Liver (tissue), 9 donors: ENCODE results near the gene CHN1. TPM values are rescaled to one million over a fixed set of nuclear protein-coding genes. Genes with fewer than 3 reads are reported as not detected.

Experiments used
- DNase-seq: peaks from one replicate; pipeline ENCODE4 v3.0.0-alpha.2; 2017; ENCODE audit warnings: low spot score
- H3K27ac ChIP-seq, 2 donors: one replicate each; pipeline ENCODE4 v1.7.0; 2013; ENCODE audit warnings: inconsistent platforms in 2 of 2, low read length in 2 of 2, control low read depth in 1 of 2, low read depth in 1 of 2, mild to moderate bottlenecking in 1 of 2
- H3K27me3 ChIP-seq, 4 donors: one replicate each; pipeline versions ENCODE4 v1.6.1 to v1.7.0; 2013; ENCODE audit warnings: low read length in 3 of 4, inconsistent platforms in 1 of 4, mild to moderate bottlenecking in 1 of 4, moderate library complexity in 1 of 4; ENCODE audit not compliant: control insufficient read depth in 4 of 4, insufficient read depth in 4 of 4
- H3K36me3 ChIP-seq, 4 donors: one replicate each; pipeline versions ENCODE4 v1.6.1 to v1.7.0; 2013; ENCODE audit warnings: low read length in 3 of 4, mild to moderate bottlenecking in 3 of 4, low read depth in 1 of 4, moderate library complexity in 1 of 4; ENCODE audit not compliant: control insufficient read depth in 4 of 4, insufficient read depth in 3 of 4
- H3K4me1 ChIP-seq, 4 donors: one replicate each; pipeline versions ENCODE4 v1.6.1 to v1.7.0; 2013; ENCODE audit warnings: low read length in 3 of 4, mild to moderate bottlenecking in 3 of 4, moderate library complexity in 1 of 4; ENCODE audit not compliant: control insufficient read depth in 4 of 4, insufficient read depth in 4 of 4
- H3K4me3 ChIP-seq, 3 donors: one replicate each; pipeline versions ENCODE4 v1.6.1 to v1.7.0; 2013; ENCODE audit warnings: low read length in 3 of 3, control low read depth in 1 of 3, low read depth in 1 of 3, mild to moderate bottlenecking in 1 of 3
- H3K9ac ChIP-seq, 2 donors: one replicate each; pipeline ENCODE4 v1.7.0; 2013; ENCODE audit warnings: low read length in 2 of 2, mild to moderate bottlenecking in 2 of 2, moderate library complexity in 2 of 2, control low read depth in 1 of 2, low read depth in 1 of 2
- H3K9me3 ChIP-seq, 4 donors: one replicate each; pipeline versions ENCODE4 v1.6.1 to v1.7.0; 2013; ENCODE audit warnings: low read length in 3 of 4; ENCODE audit not compliant: control insufficient read depth in 4 of 4
- EGR1 ChIP-seq, 2 donors: IDR thresholded peaks; 2 replicates each; pipeline ENCODE4 v1.6.1; 2016 to 2018; ENCODE audit warnings: antibody characterized with exemption in 2 of 2, low read depth in 2 of 2
- FOXA2 ChIP-seq: IDR thresholded peaks from 2 replicates; pipeline ENCODE4 v1.6.1; 2016; ENCODE audit warnings: antibody characterized with exemption
- GABPA ChIP-seq, 2 donors: IDR thresholded peaks in 1 of 2; conservative IDR thresholded peaks in 1 of 2; 2 replicates each; pipeline ENCODE4 v1.6.1; 2016; ENCODE audit warnings: antibody characterized with exemption in 2 of 2, mild to moderate bottlenecking in 1 of 2, moderate library complexity in 1 of 2
- HNF4A ChIP-seq, 2 donors: conservative IDR thresholded peaks; 2 replicates each; pipeline ENCODE4 v1.6.1; 2016; ENCODE audit warnings: antibody characterized with exemption in 2 of 2, mild to moderate bottlenecking in 2 of 2
- HNF4G ChIP-seq: IDR thresholded peaks from 2 replicates; pipeline ENCODE4 v1.6.1; 2016; ENCODE audit warnings: antibody characterized with exemption
- JUND ChIP-seq, 2 donors: IDR thresholded peaks; 2 replicates each; pipeline ENCODE4 v1.6.1; 2016; ENCODE audit warnings: antibody characterized with exemption in 2 of 2
- NR2F2 ChIP-seq: IDR thresholded peaks from 2 replicates; pipeline ENCODE4 v1.6.1; 2016; ENCODE audit warnings: antibody characterized with exemption
- RXRA ChIP-seq, 2 donors: IDR thresholded peaks; 2 replicates each; pipeline ENCODE4 v1.6.1; 2017 to 2018; ENCODE audit warnings: antibody characterized with exemption in 2 of 2, mild to moderate bottlenecking in 1 of 2
- TAF1 ChIP-seq: conservative IDR thresholded peaks from 2 replicates; pipeline ENCODE4 v1.6.1; 2016; ENCODE audit warnings: antibody characterized with exemption, mild to moderate bottlenecking
- WGBS: extraction: QIAGEN DNeasy Blood & Tissue Kit; methylation state at CpG from one replicate; pipeline ENCODE4 v1.1.7; 2013; 5-methylcytosine and 5-hydroxymethylcytosine counted together
- polyA plus RNA-seq, 2 donors: library from polyadenylated mRNA; stranded (reverse) in 1 of 2; unstranded in 1 of 2; fragments of 200-250 nt in 1 of 2; fragments of >200 nt in 1 of 2; fragmentation: Nextera tagmentation in 1 of 2; extraction: Ambion mirVana in 1 of 2; gene quantifications; one replicate each; pipeline versions ENCODE4 v1.2.1 to v1.2.3, GENCODE V29; 2013 to 2015
- total RNA-seq, 2 donors: library from RNA; depleted of rRNA; stranded (reverse); fragments of >200 nt; gene quantifications; one replicate each; pipeline ENCODE4 v1.2.3, GENCODE V29; 2014
- TF ChIP-seq, protein P1 (sequence below): IDR thresholded peaks from 2 replicates; pipeline ENCODE4 v1.6.1; 2016; ENCODE audit warnings: antibody characterized with exemption
- TF ChIP-seq, protein P2 (sequence below): IDR thresholded peaks from 2 replicates; pipeline ENCODE4 v1.6.1; 2016; ENCODE audit warnings: antibody characterized with exemption
- TF ChIP-seq, protein P3 (sequence below): fragments of 150-350 bp; IDR thresholded peaks from 2 replicates; pipeline ENCODE4 v1.5.1; 2017; ENCODE audit warnings: improper control_type of control experiment, low read depth, low read length; ENCODE audit not compliant: missing input control
- TF ChIP-seq, protein P4 (sequence below): IDR thresholded peaks from 2 replicates; pipeline ENCODE4 v1.6.1; 2016; ENCODE audit warnings: antibody characterized with exemption
- TF ChIP-seq, protein P5 (sequence below): IDR thresholded peaks from 2 replicates; pipeline ENCODE4 v1.6.1; 2016; ENCODE audit warnings: antibody characterized with exemption, mild to moderate bottlenecking
- donor health status: healthy.
- donor health status: healthy.
- donor health status: healthy.
- donor health status: healthy.
- donor health status: healthy.

Gene CHN1
- total and polyA plus RNA-seq, 4 donors, result 0.66 to 1.6 (median 1.1) TPM

DNA sequence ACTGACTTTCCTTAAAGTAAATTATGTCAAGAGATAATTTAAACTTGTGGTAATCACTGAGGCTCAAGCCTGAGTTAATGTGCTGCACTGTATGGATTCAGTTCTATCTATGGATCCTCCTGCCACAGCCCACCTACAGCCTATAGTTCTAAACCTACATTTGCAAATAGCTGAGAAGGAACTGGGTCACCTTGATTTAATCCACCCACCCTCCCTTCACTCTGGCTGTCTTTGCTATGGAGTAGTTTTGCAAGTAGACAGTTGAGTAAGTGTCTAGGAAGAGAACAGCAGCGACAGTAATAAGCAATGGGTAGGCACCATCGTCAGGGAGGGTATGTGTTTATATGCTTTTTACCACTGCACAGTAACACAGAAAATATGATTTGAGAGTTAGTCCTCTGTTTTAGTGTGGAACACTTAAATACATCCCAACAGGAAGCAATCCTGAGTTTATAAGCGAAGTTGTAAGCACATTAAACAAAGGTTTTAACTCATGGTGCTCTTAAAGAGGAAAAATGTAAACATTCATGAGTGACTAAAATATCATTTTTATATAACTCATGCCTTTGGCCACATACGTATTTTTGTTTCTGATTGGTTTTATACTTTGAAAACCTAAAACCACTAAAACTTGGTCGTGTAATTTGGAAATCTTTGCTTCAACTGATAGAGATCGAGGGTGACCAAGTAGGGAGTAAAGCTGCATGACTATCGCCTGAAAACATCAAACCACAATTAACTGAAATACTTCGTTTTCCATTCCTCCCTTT is 204.6 kb downstream of the CHN1 start (continued):
- TF ChIP-seq, protein P1, sequence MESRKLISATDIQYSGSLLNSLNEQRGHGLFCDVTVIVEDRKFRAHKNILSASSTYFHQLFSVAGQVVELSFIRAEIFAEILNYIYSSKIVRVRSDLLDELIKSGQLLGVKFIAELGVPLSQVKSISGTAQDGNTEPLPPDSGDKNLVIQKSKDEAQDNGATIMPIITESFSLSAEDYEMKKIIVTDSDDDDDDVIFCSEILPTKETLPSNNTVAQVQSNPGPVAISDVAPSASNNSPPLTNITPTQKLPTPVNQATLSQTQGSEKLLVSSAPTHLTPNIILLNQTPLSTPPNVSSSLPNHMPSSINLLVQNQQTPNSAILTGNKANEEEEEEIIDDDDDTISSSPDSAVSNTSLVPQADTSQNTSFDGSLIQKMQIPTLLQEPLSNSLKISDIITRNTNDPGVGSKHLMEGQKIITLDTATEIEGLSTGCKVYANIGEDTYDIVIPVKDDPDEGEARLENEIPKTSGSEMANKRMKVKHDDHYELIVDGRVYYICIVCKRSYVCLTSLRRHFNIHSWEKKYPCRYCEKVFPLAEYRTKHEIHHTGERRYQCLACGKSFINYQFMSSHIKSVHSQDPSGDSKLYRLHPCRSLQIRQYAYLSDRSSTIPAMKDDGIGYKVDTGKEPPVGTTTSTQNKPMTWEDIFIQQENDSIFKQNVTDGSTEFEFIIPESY, result no peak
- TF ChIP-seq GABPA (IDR thresholded peaks at IDR 0.05 in 1 of 2, conservative IDR thresholded peaks at IDR 0.05 in 1 of 2) (no peak), JUND (IDR thresholded peaks at IDR 0.05) (no peak)
- TF ChIP-seq, protein P2, sequence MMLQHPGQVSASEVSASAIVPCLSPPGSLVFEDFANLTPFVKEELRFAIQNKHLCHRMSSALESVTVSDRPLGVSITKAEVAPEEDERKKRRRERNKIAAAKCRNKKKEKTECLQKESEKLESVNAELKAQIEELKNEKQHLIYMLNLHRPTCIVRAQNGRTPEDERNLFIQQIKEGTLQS, result no peak

DNA sequence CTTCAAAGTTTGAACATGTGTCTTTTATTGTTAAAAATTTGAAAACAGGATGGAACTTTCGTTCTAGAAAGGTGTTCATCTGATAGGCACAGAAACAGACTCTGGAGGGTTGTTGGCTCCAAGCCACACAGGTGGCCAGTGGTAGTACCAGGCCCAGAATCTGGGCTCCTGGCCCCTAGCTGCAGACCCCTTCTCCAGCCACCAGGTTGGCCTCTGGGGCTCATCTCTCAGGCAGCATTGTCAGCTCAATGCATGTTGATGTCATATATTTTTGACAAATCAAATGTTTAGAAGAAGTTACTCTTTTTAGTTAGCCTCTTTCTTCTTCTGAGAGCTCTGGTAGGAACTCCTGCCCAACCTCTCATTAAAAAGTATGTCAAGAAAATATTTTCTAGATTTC is 206.4 kb downstream of the CHN1 start:
- H3K4me3 ChIP-seq, result no peak overlapping the region
- no peaks in the 10 kb centered on the region for H3K4me1 ChIP-seq
- H3K9me3 ChIP-seq, result no peaks in the 10 kb centered on the region
- no peak overlapping the region for H3K27ac ChIP-seq
- WGBS, result 89% methylated on average over 1 of the region's 1 CpG
- no peaks in the 10 kb centered on the region for H3K27me3 ChIP-seq
- H3K36me3 ChIP-seq, result no peaks in the 10 kb centered on the region
- TF ChIP-seq GABPA (IDR thresholded peaks at IDR 0.05 in 1 of 2, conservative IDR thresholded peaks at IDR 0.05 in 1 of 2), result no peak
- no peak overlapping the region for H3K9ac ChIP-seq
- DNase-seq, result no peak

DNA sequence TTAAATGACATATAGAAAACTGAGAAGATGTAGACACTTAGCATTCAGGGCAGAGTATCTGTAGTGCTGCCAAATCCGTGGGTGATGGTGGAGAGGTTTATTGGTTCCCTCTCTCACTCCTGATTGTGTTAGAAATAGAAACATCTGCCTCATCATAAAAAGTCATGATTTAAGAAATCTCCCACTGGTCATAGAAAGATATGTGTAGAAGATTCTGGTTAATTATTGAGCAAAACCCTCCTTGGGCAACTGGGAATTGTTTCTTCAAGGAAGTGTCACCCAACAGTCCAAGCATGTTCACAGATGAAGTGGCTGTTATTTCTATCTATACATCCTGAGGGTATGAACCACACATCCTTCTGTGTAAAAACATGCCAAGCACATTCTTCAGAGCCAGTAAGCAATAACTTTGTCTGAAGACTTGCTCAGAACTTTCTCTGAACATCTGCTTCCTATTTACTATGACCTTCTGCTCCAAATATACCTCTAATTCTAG is 207.4 kb downstream of the CHN1 start:
- Histone ChIP-seq H3K4me3 (no peak overlapping the region), H3K4me1 (no peaks in the 10 kb centered on the region), H3K36me3 (no peaks in the 10 kb centered on the region), H3K9me3 (no peaks in the 10 kb centered on the region), H3K27me3 (peaks cover 0 to 2% (median 0%) of the 10 kb centered on the region in 4 donors), H3K9ac (no peak overlapping the region), H3K27ac (no peak overlapping the region)
- DNase-seq, result no peak
- TF ChIP-seq JUND (IDR thresholded peaks at IDR 0.05) (no peak), RXRA (IDR thresholded peaks at IDR 0.05) (no peak), NR2F2 (no peak)
- TF ChIP-seq, protein P1, result no peak
- WGBS, result 82% methylated on average over 1 of the region's 1 CpG

DNA sequence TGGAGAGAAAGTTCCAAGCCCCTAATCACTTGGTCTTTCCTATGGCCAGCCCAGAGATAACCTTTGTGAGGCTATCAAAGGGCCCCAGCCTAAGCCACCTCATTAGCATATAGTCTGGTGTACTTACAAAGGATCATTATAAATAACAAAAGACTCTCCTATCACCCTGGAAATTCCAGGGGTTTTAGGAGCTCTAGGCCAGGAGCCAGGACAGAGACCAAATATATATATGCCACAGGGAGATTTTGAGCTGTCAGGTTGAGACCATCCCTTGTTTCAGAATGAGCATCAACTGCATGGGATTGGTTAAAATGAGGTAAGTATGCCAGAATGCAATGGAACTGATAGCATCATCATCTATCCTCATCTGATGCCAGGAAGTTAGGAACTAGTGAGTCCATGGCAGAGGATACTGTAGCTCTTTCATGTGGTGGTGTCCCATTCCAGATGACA is 208.8 kb downstream of the CHN1 start:
- H3K27me3 ChIP-seq, result peaks cover 0 to 2% (median 0%) of the 10 kb centered on the region in 4 donors
- no peaks in the 10 kb centered on the region for H3K4me1 ChIP-seq
- DNase-seq, result no peak
- TF ChIP-seq EGR1 (IDR thresholded peaks at IDR 0.05; ENCODE audit: low read depth in 2 of 2) (no peak), HNF4G (no peak), HNF4A (conservative IDR thresholded peaks at IDR 0.05) (no peak), FOXA2 (no peak), JUND (IDR thresholded peaks at IDR 0.05) (no peak), TAF1 (no peak), GABPA (IDR thresholded peaks at IDR 0.05 in 1 of 2, conservative IDR thresholded peaks at IDR 0.05 in 1 of 2) (no peak)
- TF ChIP-seq, protein P3, sequence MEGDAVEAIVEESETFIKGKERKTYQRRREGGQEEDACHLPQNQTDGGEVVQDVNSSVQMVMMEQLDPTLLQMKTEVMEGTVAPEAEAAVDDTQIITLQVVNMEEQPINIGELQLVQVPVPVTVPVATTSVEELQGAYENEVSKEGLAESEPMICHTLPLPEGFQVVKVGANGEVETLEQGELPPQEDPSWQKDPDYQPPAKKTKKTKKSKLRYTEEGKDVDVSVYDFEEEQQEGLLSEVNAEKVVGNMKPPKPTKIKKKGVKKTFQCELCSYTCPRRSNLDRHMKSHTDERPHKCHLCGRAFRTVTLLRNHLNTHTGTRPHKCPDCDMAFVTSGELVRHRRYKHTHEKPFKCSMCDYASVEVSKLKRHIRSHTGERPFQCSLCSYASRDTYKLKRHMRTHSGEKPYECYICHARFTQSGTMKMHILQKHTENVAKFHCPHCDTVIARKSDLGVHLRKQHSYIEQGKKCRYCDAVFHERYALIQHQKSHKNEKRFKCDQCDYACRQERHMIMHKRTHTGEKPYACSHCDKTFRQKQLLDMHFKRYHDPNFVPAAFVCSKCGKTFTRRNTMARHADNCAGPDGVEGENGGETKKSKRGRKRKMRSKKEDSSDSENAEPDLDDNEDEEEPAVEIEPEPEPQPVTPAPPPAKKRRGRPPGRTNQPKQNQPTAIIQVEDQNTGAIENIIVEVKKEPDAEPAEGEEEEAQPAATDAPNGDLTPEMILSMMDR, result no peak
- TF ChIP-seq, protein P4, sequence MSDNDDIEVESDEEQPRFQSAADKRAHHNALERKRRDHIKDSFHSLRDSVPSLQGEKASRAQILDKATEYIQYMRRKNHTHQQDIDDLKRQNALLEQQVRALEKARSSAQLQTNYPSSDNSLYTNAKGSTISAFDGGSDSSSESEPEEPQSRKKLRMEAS, result no peak
- TF ChIP-seq, protein P5, sequence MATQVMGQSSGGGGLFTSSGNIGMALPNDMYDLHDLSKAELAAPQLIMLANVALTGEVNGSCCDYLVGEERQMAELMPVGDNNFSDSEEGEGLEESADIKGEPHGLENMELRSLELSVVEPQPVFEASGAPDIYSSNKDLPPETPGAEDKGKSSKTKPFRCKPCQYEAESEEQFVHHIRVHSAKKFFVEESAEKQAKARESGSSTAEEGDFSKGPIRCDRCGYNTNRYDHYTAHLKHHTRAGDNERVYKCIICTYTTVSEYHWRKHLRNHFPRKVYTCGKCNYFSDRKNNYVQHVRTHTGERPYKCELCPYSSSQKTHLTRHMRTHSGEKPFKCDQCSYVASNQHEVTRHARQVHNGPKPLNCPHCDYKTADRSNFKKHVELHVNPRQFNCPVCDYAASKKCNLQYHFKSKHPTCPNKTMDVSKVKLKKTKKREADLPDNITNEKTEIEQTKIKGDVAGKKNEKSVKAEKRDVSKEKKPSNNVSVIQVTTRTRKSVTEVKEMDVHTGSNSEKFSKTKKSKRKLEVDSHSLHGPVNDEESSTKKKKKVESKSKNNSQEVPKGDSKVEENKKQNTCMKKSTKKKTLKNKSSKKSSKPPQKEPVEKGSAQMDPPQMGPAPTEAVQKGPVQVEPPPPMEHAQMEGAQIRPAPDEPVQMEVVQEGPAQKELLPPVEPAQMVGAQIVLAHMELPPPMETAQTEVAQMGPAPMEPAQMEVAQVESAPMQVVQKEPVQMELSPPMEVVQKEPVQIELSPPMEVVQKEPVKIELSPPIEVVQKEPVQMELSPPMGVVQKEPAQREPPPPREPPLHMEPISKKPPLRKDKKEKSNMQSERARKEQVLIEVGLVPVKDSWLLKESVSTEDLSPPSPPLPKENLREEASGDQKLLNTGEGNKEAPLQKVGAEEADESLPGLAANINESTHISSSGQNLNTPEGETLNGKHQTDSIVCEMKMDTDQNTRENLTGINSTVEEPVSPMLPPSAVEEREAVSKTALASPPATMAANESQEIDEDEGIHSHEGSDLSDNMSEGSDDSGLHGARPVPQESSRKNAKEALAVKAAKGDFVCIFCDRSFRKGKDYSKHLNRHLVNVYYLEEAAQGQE, result no peak
- no peaks in the 10 kb centered on the region for H3K9me3 ChIP-seq
- no peak overlapping the region for H3K27ac ChIP-seq
- H3K36me3 ChIP-seq, result no peaks in the 10 kb centered on the region
- H3K4me3 ChIP-seq, result no peak overlapping the region
- no peak overlapping the region for H3K9ac ChIP-seq
